ENCODE results near the gene GNPNAT1. TPM values are rescaled to one million over a fixed set of nuclear protein-coding genes. Genes with fewer than 3 reads are reported as not detected.

Gene GNPNAT1
- total RNA-seq: 39.9 TPM

DNA sequence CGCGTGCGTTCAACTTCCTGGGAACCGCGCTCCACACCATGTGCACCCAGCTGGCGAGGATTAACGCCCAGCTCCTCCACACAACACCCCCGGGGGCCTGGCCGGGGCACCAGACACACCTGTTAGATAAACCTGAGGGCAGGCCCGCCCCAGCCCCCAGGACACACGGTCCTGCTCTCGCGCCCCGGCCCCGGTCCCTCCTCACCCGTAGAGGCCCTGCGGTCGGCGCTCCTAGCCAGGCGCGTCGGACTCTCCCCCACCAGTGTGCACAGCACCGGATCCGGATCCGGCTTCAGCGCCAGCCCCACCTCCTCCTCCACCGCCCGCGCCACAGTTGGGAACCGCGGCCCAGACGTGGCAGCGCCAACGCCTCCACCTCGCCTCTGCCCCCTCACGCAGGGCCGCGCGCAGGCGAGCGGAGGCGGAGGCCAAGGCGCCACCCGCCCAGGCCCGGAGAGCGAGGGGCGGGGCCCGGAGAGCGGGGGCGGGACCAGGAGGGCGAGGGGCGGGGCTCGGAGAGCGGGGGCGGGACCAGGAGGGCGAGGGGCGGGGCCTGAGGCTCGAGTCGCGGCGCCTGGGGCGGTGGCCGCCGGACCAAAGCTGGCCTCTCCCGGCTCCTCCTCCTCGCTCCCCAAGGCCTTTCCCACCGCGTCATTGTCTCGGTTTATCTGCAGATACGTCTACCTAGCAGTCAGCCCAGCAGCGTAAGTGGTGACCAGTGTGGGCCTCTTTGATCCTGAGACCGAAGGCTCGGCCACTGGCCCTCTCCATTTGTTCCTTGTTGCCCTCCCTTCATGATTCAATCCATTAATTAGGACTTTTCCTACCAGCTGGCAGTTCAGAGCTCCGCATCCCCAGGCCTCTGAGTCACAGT, at the start of gene GNPNAT1:
TSS of gene GNPNAT1 (minus strand) at position 385 of the 874 bp plus-strand sequence. CDS start 6,957 bp downstream, outside the sequence.
- intact Hi-C loops (cut with DNase I): loop anchor here (1.0 to 10.0 kb wide), 6 partner anchors 10 to 1163 kb away; partner anchors contain the start of genes BMP4, DDHD1, ERO1A and GPR137C
- TF ChIP-seq, protein P1, sequence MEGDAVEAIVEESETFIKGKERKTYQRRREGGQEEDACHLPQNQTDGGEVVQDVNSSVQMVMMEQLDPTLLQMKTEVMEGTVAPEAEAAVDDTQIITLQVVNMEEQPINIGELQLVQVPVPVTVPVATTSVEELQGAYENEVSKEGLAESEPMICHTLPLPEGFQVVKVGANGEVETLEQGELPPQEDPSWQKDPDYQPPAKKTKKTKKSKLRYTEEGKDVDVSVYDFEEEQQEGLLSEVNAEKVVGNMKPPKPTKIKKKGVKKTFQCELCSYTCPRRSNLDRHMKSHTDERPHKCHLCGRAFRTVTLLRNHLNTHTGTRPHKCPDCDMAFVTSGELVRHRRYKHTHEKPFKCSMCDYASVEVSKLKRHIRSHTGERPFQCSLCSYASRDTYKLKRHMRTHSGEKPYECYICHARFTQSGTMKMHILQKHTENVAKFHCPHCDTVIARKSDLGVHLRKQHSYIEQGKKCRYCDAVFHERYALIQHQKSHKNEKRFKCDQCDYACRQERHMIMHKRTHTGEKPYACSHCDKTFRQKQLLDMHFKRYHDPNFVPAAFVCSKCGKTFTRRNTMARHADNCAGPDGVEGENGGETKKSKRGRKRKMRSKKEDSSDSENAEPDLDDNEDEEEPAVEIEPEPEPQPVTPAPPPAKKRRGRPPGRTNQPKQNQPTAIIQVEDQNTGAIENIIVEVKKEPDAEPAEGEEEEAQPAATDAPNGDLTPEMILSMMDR (IDR thresholded peaks at IDR 0.05): no peak
- Histone ChIP-seq H3K27ac (peak within 1 kb of the TSS; percentile 94 to 95), H3K4me3 (peak within 1 kb of the TSS; percentile 83 to 91), H3K4me1 (peaks cover 6 to 21% of the 10 kb centered on the region in 2 donors), H3K9me3 (no peaks in the 10 kb centered on the region), H3K27me3 (no peaks in the 10 kb centered on the region), H3K36me3 (no peaks in the 10 kb centered on the region)
- DNase-seq (ENCODE audit: low spot score in 2 of 2): peak; percentile 42 to 92

DNA sequence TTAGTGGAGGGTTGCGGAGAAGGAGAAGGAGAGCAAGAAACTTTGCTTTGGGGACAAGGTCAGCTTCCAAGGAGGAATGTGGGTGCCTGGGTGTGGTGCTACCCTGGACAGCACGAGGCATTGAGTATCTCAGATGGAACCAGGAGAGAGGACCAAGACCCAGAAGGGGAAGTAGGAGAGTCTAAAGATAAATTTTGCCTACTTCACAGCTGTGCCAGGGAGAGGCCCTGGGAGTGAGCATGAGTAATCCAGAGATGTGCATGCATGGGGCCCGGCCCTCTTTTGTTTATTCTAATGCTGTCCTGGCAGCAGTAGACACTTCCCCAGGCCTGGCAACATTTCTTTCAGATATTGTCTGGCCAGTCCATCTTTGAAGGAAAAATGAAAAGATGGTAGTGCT, 49.5 kb upstream of the GNPNAT1 start:
- DNase-seq (ENCODE audit: low spot score in 2 of 2): peak in 1 of 2 donors; percentile 16
- Histone ChIP-seq H3K4me1 (peaks cover 0 to 12% of the 10 kb centered on the region in 2 donors), H3K27ac (no peak overlapping the region)

GRCh38 chr14:52837451-52837850, 46.0 kb upstream of the GNPNAT1 start:
- H3K4me1 ChIP-seq: no peaks in the 10 kb centered on the region
- no peaks in the 10 kb centered on the region for H3K9me3 ChIP-seq
- DNase-seq (ENCODE audit: low spot score in 2 of 2): no peak
- no peaks in the 10 kb centered on the region for H3K36me3 ChIP-seq
- no peak overlapping the region for H3K4me3 ChIP-seq
- no peak overlapping the region for H3K27ac ChIP-seq
- no peaks in the 10 kb centered on the region for H3K27me3 ChIP-seq
- intact Hi-C loops (cut with DNase I): no loop called here
- TF ChIP-seq, protein P1 (IDR thresholded peaks at IDR 0.05): no peak

More for the DNA sequence above, 49.5 kb upstream of the GNPNAT1 start:
- Histone ChIP-seq H3K9me3 (no peaks in the 10 kb centered on the region), H3K36me3 (no peaks in the 10 kb centered on the region), H3K4me3 (no peak overlapping the region), H3K27me3 (no peaks in the 10 kb centered on the region)
- TF ChIP-seq, protein P1 (IDR thresholded peaks at IDR 0.05): no peak
- intact Hi-C loops (cut with DNase I): no loop called here

- TF ChIP-seq, protein P1 (IDR thresholded peaks at IDR 0.05): no peak
- DNase-seq (ENCODE audit: low spot score in 2 of 2): no peak
- Histone ChIP-seq H3K27me3 (no peaks in the 10 kb centered on the region), H3K4me1 (no peaks in the 10 kb centered on the region), H3K36me3 (no peaks in the 10 kb centered on the region), H3K27ac (no peak overlapping the region), H3K9me3 (no peaks in the 10 kb centered on the region), H3K4me3 (no peak overlapping the region)
- intact Hi-C loops (cut with DNase I): no loop called here
Measured at GRCh38 chr14:52836063-52836462, 44.7 kb upstream of the GNPNAT1 start.

GRCh38 chr14:52835122-52835903, 43.9 kb upstream of the GNPNAT1 start:
- no peaks in the 10 kb centered on the region for H3K27me3 ChIP-seq
- H3K36me3 ChIP-seq: no peaks in the 10 kb centered on the region
- no peak overlapping the region for H3K4me3 ChIP-seq
- intact Hi-C loops (cut with DNase I): no loop called here
- H3K27ac ChIP-seq: no peak overlapping the region
- no peaks in the 10 kb centered on the region for H3K4me1 ChIP-seq
- DNase-seq (ENCODE audit: low spot score in 2 of 2): no peak
- TF ChIP-seq, protein P1 (IDR thresholded peaks at IDR 0.05): no peak
- no peaks in the 10 kb centered on the region for H3K9me3 ChIP-seq

Measured in ascending aorta (tissue), 2 donors.